Forelimb muscle (tissue), 1 donor: ENCODE measurements around the gene USP8. TPM values are rescaled to one million over a fixed set of nuclear protein-coding genes. Genes with fewer than 3 reads are reported as not detected.

Experiments used
- DNase-seq: peaks from one replicate; pipeline ENCODE4 v3.0.0-alpha.2; 2013; ENCODE audit warnings: low read depth
- polyA plus RNA-seq: library from polyadenylated mRNA; unstranded; fragments of 120-200 nt; gene quantifications from one replicate; pipeline ENCODE4 v1.2.1, GENCODE V29; 2013; ENCODE audit not compliant: insufficient read length

Gene USP8
- polyA plus RNA-seq, 1 donor: 30.2 TPM

GRCh38 chr15:50543556-50543955 lies 119.4 kb downstream of the USP8 start:
- no peak for DNase-seq

- no peak for DNase-seq
Observed at GRCh38 chr15:50544368-50544767, 120.2 kb downstream of the USP8 start.

GRCh38 chr15:50546566-50546965 lies 122.4 kb downstream of the USP8 start, which contains the start of gene USP50:
TSS of gene USP50 (minus strand) at chr15:50546666. CDS start at chr15:50546525, 141 bp downstream.
- DNase-seq: no peak

GRCh38 chr15:50549326-50549725 lies 125.1 kb downstream of the USP8 start:
- DNase-seq: no peak

GRCh38 chr15:50552238-50552637 lies 128.0 kb downstream of the USP8 start:
- no peak for DNase-seq

- no peak for DNase-seq
Observed at GRCh38 chr15:50556642-50557371, 132.6 kb downstream of the USP8 start.

- DNase-seq: no peak
Observed at GRCh38 chr15:50558012-50558411, 133.8 kb downstream of the USP8 start.

GRCh38 chr15:50562735-50563640 lies 138.8 kb downstream of the USP8 start:
- no peak for DNase-seq

- no peak for DNase-seq
Observed at GRCh38 chr15:50563756-50564155, 139.6 kb downstream of the USP8 start.

Other genes starting within 250 kb of the USP8 start
- 0.09 TPM for gene SLC27A2, start 242.2 kb upstream of the USP8 start, polyA plus RNA-seq
- gene HDC, start 158.7 kb upstream of the USP8 start, polyA plus RNA-seq: 1.2 TPM
- gene GABPB1, start 69.2 kb upstream of the USP8 start, polyA plus RNA-seq: 16.2 TPM
- gene USP50, start 122.3 kb downstream of the USP8 start, polyA plus RNA-seq: not detected